NCI-H446 treated with DMSO at 0.1 percent for 48 hours (cell line): ENCODE data around the gene PSD.

Experiments
- DNase-seq: peaks from one replicate; lab custom pipeline; 2025; lab: John Stamatoyannopoulos, UW

The PSD gene

DNA sequence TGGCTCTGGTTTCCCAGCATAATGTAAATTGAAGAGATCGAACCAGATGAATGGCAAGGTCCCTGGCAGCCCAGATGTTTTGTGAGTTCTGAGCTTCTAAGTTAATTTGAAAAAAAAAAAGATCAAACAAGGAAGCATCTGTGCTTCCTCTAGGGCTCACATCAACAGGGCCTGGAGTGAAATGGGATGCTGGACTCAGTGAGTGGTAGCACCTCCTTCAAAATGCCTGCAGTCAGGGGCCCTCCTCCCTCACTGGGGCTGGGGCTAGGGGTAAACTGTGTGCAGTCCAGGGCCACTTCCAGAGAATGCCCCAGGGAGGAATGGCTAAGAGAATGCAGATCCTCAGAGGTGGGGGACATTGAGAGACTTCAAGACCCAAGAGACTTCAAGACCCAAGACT is 19.8 kb upstream of the PSD start:
- DNase-seq: no peak

DNA sequence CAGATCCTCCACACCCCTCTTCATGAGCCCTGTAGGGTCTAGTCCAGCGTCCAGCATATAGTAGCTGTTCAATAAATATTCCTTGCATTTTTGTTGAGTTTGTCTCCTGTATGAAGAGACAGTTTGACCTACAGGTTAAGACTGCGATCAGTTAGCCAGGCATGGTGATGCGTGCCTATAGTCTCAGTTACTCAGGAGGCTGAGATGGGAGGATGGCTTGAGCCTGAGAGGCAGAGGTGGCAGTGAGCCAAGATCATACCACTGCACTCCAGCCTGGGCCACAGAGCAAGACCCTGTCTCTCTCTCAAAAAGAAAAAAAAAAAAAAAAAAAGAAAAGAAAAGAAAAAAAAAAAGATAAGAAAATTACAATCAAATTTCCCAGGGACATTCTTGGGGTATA is 18.9 kb upstream of the PSD start:
- no peak for DNase-seq

DNA sequence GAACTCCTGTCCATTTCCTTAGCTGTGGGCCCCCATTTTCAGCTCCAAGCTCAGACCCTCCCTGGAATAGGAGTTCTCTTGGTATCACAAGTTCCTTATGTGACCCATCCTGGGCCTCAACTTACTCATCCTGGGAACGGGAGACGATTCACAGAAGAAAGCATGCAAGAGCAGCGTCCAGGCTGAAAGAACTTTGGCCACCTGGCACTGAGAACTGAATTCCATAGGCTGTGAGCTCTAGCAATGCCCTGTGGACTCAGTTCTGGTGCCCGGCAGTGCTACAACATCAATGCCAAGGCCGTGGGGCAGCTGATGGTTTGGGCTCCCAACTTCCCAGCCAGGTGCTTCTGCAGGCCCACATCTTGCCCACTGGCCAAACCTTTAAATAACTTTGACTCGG is 17.7 kb upstream of the PSD start:
- no peak for DNase-seq

- no peak for DNase-seq
Observed at GRCh38 chr10:102435529-102436233, 17.1 kb upstream of the PSD start.

DNA sequence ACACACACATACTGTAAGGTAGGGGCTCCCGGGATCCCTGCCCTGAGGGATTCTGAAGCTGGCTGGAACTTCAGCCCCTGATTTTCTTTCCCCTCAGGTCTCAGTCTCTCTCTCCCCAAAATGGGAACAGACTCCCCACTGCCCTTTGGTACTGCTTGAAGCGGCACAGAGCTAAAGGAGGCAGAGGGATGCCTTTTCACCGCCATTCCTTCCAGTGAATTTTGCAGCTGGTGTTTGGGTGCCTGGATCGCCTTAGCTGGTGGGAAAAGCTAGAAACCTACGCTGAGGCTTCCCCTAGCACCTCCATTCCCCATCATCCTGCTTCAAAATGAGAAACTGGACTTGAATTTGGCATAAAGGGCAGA is 16.5 kb upstream of the PSD start:
- DNase-seq: no peak

GRCh38 chr10:102434394-102435132 is 16.0 kb upstream of the PSD start:
- no peak for DNase-seq

DNA sequence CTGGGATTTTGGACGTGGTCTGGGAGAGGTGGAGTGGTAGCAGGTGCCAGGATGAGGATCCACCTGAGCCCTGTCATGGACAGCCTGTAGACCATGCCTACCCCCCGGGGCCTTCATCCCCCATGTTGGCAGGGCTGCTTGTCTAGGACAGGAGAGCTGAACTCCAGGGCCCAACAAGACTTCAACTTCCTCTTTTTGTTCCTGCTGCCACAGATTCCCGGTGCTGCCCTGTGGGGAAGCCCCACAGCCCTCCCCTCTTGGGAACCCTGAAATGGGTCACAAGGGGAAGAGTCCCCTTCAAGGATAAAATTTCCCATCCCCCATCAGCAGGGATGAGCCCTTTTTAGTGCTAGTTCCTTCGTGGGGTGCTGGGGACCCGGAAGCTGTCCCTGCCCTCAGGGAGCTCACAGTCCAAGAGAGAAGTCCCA is 15.0 kb upstream of the PSD start:
- DNase-seq: no peak

DNA sequence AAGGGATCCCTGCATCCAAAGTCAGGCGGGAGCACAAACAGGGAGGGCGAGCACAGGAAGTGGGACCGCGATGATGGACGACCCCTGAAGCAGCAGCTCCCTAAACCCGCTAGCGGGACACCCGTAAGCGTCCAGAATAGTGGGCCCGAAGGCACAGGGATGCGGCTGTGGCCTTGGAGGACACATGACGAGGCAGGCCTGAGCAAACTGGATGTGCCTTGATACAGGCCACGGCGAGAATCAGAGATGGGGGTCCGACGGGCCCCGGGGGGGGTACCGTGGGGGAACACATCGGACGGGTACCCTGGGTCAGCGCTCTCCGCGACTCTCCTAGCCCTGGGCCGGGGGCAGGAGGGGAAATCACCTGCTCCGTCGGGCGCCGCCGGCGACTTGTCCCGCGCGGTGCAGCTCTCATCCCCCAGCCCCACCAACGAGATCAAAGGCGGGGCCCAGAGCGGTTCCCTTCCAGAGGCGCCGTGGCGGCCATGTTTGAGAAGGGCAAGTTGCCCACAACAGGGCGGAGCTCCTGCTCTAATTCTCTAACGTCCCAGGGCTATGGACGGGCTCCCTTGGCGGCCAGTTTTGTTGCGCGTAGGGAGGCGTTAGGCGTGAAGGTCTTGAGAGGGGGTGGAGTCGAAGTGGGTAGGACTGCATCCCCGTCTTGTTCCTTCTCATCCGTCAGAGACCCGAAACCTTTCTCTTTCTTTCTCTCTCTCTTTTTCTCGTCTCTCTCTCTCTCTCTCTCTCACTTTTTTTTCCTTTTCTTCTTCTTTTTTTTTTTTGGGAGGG is 13.8 kb upstream of the PSD start, which contains the start of gene CUEDC2:
CUEDC2 (minus strand) TSS at position 413 of the 789 bp plus-strand sequence. CDS start 7,386 bp downstream, outside the sequence.
- DNase-seq: peak; percentile 89

DNA sequence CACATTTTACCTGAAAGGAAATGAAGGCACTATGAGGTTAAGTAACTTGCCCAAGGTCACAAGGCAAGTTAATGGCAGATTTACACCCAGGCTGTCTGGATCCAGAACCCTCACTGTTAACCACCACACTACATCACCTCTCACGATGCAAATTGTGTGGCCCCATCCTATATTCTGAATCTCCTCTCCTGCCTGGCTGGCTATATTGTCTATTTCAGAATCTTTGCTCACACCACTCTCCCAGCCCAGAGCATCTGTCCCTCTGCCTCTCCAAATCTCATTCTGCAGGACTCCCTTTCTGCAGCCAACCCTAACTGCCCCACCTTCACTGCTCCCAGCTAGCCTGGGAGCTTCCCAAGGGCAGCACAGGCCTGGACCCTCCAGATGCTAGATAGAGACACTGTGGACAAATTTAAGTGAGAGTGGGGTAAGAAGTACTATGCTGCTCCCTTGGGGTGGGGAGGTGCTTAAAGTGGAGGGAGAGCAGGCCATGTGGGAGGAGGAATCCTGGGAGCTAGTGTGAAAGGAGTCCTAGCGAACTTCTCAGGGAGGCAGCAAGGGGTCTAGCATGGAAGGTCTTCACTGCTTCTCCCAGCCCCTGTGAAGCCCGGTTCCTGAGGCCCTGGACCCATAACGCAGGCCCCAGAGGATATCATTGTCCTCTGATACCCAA is 13.0 kb upstream of the PSD start:
- DNase-seq: no peak

- no peak for DNase-seq
Observed at GRCh38 chr10:102429468-102429867, 10.9 kb upstream of the PSD start.

- DNase-seq: no peak
Observed at GRCh38 chr10:102426803-102427287, 8.3 kb upstream of the PSD start.

DNA sequence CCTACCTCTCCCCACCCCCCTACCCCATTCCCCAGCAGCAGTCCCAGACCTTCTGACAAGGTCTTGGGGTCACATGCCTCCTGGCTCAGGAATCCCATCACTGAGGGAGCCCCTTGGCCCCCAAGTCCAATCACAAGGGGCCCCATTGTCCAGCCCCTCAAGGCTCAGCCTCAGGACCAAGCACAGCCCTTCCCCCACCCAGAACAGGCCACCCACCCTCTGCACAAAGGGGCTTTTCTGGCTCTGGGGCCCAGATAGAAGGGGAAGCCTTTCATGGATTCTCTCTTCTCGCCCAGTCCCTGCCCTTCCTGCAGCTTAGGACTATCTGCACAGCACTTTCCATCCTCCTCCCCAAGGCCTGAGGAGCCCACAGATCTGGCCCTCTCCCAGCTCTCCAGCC is 6.9 kb upstream of the PSD start:
- no peak for DNase-seq

GRCh38 chr10:102424916-102425315 is 6.3 kb upstream of the PSD start:
- DNase-seq: no peak

GRCh38 chr10:102424145-102424544 is 5.6 kb upstream of the PSD start:
- no peak for DNase-seq

- DNase-seq: no peak
Observed at GRCh38 chr10:102423372-102423968, 4.9 kb upstream of the PSD start.

DNA sequence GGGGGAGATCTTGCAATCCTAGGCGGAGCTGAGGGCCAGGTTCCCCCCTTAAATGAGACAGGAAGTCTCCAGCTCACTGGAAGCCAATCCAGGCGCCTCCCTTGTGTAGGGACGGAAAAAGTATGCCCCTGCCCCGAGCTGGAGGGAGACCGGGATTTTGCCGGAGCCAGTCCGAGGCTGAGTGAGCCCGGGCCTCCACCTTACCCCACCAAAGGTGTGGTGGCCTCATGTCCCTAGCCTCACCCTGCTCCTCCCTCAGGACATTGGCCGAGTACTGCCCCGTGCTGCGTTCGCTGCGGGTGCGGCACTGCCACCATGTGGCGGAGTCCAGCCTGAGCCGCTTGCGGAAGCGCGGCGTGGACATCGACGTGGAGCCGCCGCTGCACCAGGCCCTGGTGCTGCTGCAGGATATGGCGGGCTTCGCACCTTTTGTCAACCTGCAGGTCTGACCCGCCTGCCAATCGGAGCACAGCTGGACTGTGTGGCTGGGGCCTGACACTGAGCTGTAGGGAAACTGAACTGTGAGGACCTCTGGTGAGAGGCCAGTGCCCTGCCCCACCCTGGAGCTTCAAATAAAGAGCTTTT is 4.1 kb upstream of the PSD start:
- no peak for DNase-seq

DNA sequence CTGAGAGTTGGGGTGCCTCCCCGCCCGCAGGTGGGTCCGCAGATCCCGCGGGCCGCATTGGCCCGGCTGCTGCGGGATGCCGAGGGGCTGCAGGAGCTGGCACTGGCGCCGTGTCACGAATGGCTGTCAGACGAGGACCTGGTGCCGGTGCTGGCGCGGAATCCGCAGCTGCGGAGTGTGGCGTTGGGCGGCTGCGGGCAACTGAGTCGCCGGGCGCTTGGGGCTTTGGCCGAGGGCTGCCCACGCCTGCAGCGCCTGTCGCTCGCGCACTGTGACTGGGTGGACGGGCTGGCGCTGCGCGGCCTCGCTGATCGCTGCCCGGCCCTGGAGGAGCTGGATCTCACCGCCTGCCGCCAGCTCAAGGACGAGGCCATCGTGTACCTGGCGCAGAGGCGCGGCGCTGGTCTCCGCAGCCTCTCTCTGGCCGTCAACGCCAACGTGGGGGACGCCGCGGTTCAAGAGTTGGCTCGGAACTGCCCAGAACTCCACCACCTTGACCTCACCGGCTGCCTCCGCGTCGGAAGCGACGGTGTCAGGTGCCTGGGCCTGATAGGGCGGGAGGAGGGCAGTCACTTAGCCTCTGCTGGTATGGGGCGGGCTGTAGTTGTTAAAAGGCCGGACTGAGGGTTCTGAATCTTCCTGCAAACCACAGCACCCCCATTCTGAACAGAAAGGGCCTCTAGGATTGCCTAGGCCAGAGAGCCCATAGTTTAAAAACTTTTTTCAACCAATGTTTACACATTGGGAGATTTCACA is 3.4 kb upstream of the PSD start:
- DNase-seq: no peak

GRCh38 chr10:102421507-102421756 is 2.8 kb upstream of the PSD start:
- DNase-seq: no peak

GRCh38 chr10:102420714-102421506 is 2.3 kb upstream of the PSD start, which contains the start of gene FBXL15:
TSS of gene FBXL15 (plus strand) at chr10:102420836. CDS start at chr10:102421130, 294 bp downstream.
- DNase-seq: peak; percentile 82

DNA sequence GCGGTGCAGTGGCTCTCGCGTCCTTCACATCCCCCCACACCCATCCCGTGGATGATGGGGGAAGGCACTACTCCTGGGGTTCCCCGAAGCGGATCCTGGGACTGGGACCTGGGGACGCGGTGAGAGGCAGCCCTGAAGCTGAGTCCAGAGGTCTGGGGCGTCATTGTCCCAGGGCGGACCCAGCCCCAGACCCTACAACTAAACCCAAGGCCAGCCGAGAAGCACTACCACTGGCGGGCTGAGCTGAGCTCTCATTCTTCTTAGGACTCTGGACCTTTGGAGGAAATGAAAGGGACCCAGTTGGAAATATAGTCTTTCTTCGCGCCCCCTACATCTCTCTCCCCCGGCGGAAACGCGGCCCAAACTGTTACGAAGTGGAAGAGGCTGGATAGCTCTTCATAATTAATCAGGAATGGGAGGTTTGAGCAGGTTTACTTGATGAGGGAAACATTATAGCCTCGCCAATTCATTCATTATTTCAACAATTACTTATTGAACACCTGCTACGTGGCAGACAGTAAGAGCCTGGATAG is 1.7 kb upstream of the PSD start:
- DNase-seq: no peak
